Activated CD4-positive, alpha-beta T cell treated with anti-CD3 and anti-CD28 coated beads, Interleukin-2, Interleukin-4, amounts not matched to agents 100 ng/mL and 50 ng/mL, durations not matched to agents 16 hours and 8 hours (primary cell): Measurements from ENCODE around the gene BPGM.
"Not testable (repeated sequence)": the region's sequence is repeated elsewhere in the genome, so short reads cannot be mapped to it uniquely, and the experiment has no call there.

Source experiments
- DNase-seq: peaks from one replicate; pipeline ENCODE4 v3.0.0-alpha.2; 2020; ENCODE audit warnings: low spot score

BPGM gene

GRCh38 chr7:134665045-134665444 is 18.4 kb downstream of the BPGM start:
- not testable (repeated sequence) for DNase-seq

- peak; percentile 24 for DNase-seq
Observed at GRCh38 chr7:134667899-134668298, 21.2 kb downstream of the BPGM start.

DNA sequence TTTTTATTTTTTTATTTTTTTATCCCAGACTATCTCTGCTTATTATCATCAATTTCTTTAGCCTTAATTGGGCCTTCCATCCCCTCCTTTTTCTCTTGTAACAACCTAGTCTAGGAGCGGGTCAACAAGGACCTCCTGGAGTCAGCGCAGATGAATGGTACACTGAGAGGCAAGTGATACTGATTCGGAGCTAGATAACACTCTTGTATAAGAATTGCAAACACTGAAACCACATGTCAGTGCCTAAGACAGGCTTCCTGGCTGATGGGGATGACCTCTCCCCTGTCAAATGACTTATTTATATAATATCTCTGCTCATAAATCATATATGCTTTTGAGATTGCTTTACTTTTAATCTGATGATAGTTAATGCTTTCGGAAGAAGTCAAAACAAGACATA is 22.7 kb downstream of the BPGM start:
- peak; percentile 39 for DNase-seq

GRCh38 chr7:134669845-134670373 is 23.3 kb downstream of the BPGM start:
- peak; percentile 70 for DNase-seq

GRCh38 chr7:134671609-134672008 is 25.0 kb downstream of the BPGM start:
- DNase-seq: no peak

DNA sequence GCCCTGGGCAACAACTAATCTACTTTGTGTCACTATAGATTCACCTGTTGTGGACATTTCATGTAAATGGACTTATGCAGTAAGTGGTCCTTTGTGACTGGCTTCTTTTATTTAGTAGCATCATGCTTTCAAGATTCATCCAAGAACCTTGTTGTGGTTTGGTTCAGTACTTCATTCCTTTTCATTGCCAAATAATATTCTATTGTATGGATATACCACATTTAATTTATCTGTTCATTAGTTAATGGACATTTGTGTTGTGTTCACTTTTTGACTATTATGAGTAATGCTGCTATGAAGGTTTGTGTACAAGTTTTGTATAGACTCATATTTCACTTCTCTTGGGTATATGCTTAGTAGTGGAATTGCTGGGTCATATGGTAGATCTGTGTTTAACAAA is 27.8 kb downstream of the BPGM start:
- DNase-seq: no peak

DNA sequence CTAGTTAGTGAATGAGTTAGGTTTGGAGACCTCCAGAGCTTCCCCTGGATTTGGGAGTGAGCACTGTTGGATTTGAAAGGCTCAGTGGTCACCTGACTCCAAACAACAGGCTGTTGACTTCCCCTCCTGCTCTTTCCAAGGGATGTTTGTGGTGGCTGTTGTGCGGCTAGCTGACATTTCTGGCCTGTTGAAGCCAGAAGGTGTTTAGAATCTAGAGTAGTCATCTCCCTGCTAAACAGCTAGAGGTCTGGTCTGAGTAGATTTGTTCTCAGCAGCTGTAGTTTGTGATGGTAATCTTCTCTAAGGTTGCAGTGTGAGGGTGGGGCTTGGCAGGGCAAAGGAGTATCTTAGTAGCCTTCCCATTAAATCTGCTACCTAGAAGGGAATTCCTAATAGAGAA is 30.1 kb downstream of the BPGM start:
- no peak for DNase-seq

DNA sequence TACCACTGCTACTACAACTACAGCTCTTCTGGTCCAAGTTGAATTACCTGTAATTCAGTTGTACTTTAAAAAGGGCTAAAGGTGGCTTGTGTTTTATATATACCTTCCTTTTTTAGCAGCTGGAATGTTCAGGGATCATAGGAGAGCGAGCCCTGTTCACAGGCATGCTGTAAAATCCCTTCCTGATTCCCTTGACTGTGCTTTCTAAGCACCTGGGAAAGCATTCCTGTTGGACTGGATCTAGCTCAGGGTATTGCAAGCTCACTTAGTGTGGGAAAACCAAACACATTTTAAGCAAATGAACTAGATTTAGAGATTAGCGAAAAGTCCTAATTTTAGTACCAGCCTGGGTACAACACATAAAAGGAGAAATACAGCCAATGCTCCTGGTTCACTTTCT is 31.5 kb downstream of the BPGM start:
- DNase-seq: no peak

GRCh38 chr7:134679006-134679405 is 32.4 kb downstream of the BPGM start:
- no peak for DNase-seq

DNA sequence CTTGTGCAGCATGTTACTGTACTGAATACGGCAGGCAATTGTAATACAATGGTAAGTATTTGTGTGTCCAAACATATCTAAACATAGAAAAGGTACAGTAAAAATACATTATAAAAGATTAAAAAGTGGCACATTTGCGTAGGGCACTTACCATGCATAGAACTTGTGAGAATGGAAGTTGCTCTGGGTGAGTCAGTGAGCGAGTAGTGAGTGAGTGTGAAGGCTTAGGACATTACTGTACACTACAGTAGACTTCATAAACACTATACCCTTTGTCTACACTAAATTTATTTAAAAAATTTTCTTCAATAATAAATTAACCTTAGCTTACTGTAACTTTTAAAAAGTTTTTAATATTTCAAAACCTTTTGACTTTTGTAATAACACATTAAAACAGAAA is 37.5 kb downstream of the BPGM start:
- DNase-seq: no peak

GRCh38 chr7:134685250-134685649 is 38.6 kb downstream of the BPGM start:
- DNase-seq: no peak

GRCh38 chr7:134686786-134687185 is 40.1 kb downstream of the BPGM start:
- no peak for DNase-seq

DNA sequence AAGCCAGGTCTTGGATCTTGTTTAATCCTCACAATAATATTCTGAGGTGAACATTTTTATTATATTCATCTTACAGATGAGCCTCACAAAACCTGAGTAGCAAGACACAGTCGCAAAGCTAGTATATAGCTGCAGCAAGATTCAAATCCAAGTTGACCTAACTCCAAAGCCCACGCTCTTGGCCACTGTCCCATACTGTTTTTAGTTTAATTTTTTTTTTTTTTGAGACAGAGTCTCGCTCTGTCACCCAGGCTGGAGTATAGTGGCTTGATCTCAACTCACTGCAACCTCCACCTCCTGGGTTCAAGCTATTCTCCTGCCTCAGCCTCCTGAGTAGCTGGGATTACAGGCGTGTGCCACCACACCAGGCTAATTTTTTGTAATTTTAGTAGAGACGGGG is 42.9 kb downstream of the BPGM start:
- not testable (repeated sequence) for DNase-seq

- no peak for DNase-seq
Observed at GRCh38 chr7:134690016-134690415, 43.4 kb downstream of the BPGM start.

GRCh38 chr7:134690614-134691504 is 44.2 kb downstream of the BPGM start:
- DNase-seq: no peak

GRCh38 chr7:134691546-134692343 is 45.1 kb downstream of the BPGM start:
- DNase-seq: no peak

GRCh38 chr7:134692344-134692705 is 45.7 kb downstream of the BPGM start:
- no peak for DNase-seq

DNA sequence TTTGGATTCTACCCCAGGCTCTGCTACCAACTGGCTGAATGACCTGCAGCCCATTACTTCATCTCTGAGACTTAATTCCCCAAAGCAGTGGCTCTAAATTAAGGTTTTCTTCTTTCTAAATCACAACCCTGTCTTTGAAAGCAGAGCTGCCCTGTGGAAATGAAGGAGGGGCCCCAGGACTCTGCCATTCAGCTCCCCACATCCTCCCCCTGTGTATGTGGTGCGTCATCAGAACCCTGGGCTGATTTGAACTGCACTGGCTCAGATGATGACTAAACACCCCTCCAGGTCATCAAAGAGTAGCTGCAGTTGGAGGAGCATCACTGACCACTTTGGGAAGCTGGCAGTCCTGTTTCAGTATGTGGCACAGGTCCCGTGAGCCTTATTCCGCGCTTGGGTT is 46.6 kb downstream of the BPGM start:
- peak; percentile 25 for DNase-seq

GRCh38 chr7:134694299-134694698 is 47.6 kb downstream of the BPGM start:
- DNase-seq: no peak

- DNase-seq: no peak
Observed at GRCh38 chr7:134694767-134695166, 48.1 kb downstream of the BPGM start.

DNA sequence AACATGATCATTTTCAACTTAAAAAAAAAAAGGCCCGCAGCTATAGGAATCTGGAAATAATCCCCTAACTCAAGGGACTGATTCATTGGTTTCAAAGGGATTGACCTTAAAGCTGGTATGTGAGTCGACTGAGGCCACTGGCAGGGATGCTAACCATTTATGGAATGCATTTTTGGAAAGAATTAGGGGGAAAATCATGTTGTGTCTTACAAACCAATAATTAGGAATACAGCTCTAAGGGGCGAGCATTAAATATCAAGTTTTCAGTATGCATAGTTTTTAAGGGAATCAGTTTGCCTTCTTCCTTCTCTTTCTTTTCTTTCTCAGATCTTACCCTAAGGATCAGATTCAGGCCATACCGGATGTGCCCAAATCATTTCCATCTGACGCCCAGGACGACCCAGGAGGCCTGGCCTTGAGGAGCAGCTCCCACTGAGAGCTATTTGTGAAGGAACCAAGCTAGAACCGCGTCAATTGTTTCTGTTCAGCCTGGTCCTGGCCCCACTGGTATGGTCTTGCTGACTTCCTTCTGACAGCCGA is 48.7 kb downstream of the BPGM start:
- DNase-seq: no peak

DNA sequence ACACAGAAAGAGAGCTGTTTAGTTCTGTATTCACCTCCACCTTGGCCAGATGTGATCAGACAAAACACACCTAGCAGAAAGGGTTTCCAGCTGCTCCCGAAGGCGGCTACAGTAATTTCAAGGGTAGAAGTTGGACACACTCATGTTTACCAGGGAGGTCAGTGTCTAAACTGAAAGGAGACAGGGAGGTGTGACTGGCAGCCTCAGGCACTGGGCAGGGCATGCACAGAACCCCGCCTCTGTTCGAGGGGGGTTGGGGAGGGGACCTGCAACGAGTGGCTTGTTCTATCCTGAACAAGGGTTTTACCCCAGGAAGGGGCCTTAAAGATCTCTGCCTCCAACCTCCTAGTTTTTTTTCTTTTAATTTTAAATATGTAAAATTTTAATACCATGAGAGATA is 49.6 kb downstream of the BPGM start:
- DNase-seq: no peak
